Stimulated activated CD4-positive, alpha-beta T cell treated with anti-CD3 and anti-CD28 coated beads, TNF-alpha, amount 100 ng/mL, for 1 hour (primary cell): ENCODE results near the gene LETM1.

ENCODE experiments used
- DNase-seq, 3 donors: peaks; one replicate each; pipeline ENCODE4 v3.0.0-alpha.2; 2020; ENCODE audit warnings: low read depth in 3 of 3, low spot score in 1 of 3

LETM1 gene

DNA sequence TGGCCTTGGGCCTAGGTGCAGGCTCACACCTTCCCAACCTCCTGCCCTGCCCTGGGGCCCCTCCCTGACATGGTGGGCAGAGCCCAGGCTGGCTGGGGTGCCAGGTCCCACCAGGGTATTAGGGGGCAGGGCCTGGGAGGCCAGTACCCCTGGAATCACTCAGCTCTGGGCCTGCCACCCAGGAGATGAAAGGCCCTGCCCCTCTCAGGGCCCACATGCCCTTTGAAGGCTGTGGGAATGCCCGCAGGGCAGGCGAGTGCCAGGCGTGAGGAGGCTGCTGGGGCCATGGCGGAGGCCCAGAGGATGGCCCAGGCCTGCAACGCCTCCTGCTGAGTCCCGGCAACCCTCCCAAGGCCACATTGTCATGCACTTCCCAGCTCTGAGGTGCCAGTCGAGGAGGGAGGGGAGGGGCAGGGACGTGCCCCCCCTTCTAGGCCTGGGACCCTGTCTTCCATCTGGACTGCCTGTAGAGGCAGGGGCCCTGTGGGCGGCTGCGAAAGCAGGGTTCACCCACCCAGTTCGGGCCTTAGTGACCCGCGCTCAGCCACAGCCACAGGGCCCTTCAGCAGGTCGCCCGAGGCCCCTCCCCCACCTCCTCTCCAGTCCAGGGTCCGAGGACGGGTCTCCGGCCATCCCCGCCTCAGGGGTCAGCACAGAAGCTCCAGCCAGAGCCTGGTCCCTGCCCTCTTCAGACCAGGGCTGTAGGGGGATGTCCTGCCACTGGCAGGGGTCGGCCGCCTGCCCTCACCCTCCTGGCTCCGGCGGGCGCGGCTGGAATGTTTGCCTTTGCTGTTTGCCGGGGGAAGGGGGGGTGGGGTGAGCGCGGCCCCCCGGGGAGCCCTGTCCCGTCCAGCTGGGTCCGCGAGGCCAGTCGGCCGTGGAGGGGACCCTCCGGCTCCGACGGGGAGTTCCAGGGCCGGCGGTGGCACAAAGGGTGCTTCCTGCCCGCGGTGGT lies 89.6 kb downstream of the LETM1 start:
- DNase-seq, result no peak

DNA sequence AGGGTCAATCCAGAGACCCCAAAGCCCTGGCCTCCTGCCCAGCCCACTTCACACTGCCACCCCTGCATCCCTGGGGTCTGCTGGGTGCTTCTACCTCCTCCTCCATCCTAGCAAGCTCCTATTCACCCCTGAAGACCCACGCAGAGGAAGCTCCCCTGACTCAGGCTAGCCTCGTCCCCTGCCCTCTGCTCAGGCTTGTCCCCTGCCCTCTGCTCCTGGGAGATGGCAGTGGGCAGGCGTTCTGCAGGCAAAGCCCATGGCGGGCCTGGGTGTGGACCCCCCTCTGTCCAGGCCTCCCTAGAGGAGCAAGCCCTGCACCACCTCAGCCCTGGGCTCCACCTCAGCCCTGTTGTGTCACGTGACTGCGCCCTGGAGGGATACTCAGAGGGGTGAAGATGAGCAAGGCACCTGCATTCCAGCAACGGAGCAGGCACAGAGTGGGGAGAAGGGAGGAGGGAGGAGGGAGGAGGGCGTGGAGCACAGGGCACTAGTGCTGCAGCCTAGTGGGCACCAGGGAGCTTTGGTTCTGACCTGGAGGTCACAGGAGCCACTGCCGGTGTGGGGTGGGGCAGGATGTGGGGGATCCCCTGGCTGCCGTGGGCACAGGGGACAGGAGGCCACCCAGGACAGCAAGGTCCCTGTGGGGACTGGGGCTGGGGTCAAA lies 90.4 kb downstream of the LETM1 start:
- no peak for DNase-seq

DNA sequence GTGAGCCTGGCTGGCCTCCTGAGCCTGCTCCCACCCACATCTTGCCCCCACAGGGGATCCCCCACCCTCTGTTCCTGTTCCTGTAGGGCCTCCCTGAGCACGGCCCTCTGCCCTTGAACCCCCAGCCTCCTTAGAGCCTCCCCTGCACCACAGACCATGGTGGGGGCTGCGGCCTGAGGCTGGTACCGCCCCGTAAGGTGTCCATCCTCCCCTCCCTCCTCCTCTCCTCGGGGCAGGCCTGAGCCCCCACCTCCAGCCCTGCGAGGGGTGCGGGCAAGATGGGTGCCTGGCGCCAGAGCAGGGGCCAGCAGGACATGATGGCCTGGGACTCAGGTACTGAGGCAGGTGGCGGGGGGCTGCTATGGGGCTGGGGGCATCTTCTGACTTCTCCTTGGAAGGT lies 91.3 kb downstream of the LETM1 start:
- DNase-seq, result no peak

DNA sequence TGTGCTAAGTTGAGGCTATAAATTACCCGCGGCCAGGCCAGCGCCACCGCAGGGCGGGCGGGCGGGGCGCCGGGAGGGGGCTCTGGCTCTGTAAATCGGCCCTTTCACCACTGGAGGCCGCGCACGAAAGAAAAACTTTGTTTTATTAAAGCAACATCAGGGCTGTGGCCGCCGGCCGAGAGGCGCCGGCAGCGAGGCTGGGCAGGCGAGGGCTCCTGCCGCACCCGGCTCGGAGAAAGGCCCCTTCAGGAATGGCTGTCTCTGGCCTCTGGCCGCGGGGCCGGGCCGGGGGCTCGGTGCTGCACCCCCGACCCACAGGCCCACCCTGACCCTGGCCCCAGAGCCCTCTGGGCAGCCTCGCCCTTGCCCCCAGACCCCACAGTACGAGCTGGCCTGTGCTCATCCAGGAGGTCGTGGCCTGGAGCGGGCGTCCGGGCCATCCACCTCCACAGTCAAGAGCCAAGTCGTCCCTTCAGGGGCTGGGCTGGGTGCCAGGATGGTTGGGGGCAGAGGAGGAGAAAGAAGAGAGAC lies 92.3 kb downstream of the LETM1 start:
- no peak for DNase-seq

DNA sequence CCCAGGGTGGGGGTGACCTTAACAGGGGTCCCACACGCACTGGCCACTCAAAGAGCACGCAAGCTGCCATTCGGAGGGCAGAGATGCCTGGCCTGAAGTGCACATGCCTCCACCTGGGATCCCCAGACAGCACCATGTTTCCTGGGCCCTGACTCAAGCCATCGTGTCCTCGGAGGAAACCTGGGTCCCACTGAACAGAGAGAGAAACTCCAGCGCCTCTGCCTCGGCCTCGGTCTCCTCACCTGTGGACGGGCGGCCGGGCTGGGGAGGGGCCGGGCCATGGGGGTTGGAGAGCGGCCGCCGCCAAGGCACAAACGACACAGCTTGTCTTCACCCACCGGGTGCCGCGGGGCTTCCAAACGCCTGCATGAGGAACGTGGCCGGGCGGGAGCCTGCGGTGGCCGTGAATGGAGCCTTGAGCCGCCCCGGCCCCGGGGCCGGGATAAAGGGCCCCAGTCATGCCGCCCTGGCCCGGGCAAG lies 92.8 kb downstream of the LETM1 start:
- DNase-seq, result no peak

GRCh38 chr4:1762264-1763010 lies 93.5 kb downstream of the LETM1 start:
- no peak for DNase-seq
